ENCODE results near the gene FAXDC2. TPM values are rescaled to one million over a fixed set of nuclear protein-coding genes. Genes with fewer than 3 reads are reported as not detected.
"Not testable (repeated sequence)": the region's sequence is repeated elsewhere in the genome, so short reads cannot be mapped to it uniquely, and the experiment has no call there.

Gene FAXDC2
- polyA plus RNA-seq, 6 donors from 2014 or later, result 0.34 to 3.6 (median 1.3) TPM; not detected in 1

GRCh38 chr5:154857530-154858296 lies 7.3 kb upstream of the FAXDC2 start:
- peaks cover 2 to 3% of the 10 kb centered on the region in 2 donors for H3K36me3 Mint-ChIP-seq
- H3K27me3 Mint-ChIP-seq, result no peaks in the 10 kb centered on the region
- H3K27ac Mint-ChIP-seq, result peak overlapping the region; percentile 97 to 100 (median 99)
- H3K4me1 Mint-ChIP-seq, result peaks cover 40 to 43% (median 41%) of the 10 kb centered on the region in 3 donors
- ATAC-seq (ENCODE audit: low read depth in 2 of 2) (peak; percentile 63), DNase-seq (peak; percentile 89)
- no peaks in the 10 kb centered on the region for H3K9me3 Mint-ChIP-seq
- peak overlapping the region; percentile 93 to 99 (median 98) for H3K4me3 Mint-ChIP-seq

DNA sequence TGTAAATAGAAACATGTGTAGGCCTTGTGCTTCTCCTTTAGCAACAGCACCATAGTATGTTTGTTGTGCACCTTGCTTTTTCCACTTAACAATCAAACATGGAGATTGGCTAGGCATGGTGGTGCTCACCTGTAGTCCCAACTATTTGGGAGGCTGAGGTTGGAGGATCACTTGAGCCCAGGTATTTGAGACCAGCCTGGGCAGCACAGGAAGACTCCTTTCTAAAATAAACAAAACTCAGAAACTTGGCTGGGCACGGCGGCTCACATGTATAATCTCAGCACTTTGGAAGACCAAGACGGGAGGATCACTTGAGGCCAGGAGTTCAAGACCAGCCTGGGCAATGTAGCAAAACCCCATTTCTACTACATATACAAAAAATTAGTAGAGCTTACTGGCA lies 948 bp upstream of the FAXDC2 start:
- H3K4me1 Mint-ChIP-seq, result peaks cover 0 to 10% (median 5%) of the 10 kb centered on the region in 3 donors
- H3K36me3 Mint-ChIP-seq, result no peaks in the 10 kb centered on the region
- ATAC-seq (ENCODE audit: low read depth in 2 of 2) (no peak), DNase-seq (no peak)
- no peak overlapping the region for H3K27ac Mint-ChIP-seq
- H3K27me3 Mint-ChIP-seq, result no peaks in the 10 kb centered on the region
- no peaks in the 10 kb centered on the region for H3K9me3 Mint-ChIP-seq
- peak overlapping the region in 1 of 8 donors; percentile 27 for H3K4me3 Mint-ChIP-seq

- DNase-seq (no peak), ATAC-seq (ENCODE audit: low read depth in 2 of 2) (no peak)
- Mint-ChIP-seq H3K4me1 (peaks cover 0 to 10% (median 5%) of the 10 kb centered on the region in 3 donors), H3K9me3 (no peaks in the 10 kb centered on the region), H3K36me3 (no peaks in the 10 kb centered on the region), H3K27ac (no peak overlapping the region), H3K27me3 (no peaks in the 10 kb centered on the region), H3K4me3 (no peak overlapping the region)
Measured at GRCh38 chr5:154849791-154850201, 607 bp downstream of the FAXDC2 start.

GRCh38 chr5:154849264-154849785 lies 1.1 kb downstream of the FAXDC2 start:
- Mint-ChIP-seq H3K27me3 (no peaks in the 10 kb centered on the region), H3K27ac (no peak overlapping the region), H3K9me3 (no peaks in the 10 kb centered on the region), H3K36me3 (no peaks in the 10 kb centered on the region), H3K4me3 (no peak overlapping the region), H3K4me1 (peaks cover 0 to 10% (median 5%) of the 10 kb centered on the region in 3 donors)
- DNase-seq (no peak), ATAC-seq (ENCODE audit: low read depth in 2 of 2) (no peak)

DNA sequence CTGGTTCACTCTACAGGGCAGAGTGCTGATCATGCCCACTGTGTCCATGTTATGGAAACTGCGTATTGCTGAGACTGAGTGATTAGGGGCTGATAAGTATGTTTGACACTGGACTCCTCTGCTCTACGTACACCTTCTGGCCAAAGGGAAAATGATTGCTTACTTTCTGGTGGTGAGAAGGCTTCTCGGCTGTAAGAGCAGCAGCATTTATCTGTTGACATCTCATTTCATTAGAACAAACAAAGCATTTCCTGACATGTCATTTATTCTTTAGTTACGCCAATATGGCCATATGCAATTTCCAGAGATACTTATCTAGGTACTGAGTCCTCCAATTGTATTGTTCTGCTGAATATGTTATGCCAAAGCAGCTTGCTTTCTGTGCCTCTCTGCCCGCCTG lies 5.6 kb downstream of the FAXDC2 start:
- no peak for ATAC-seq (ENCODE audit: low read depth in 2 of 2)
- DNase-seq, result no peak
- Mint-ChIP-seq H3K36me3 (no peaks in the 10 kb centered on the region), H3K4me1 (no peaks in the 10 kb centered on the region), H3K9me3 (no peaks in the 10 kb centered on the region), H3K27ac (peak overlapping the region in 1 of 6 donors; percentile 3), H3K4me3 (no peak overlapping the region), H3K27me3 (no peaks in the 10 kb centered on the region)

DNA sequence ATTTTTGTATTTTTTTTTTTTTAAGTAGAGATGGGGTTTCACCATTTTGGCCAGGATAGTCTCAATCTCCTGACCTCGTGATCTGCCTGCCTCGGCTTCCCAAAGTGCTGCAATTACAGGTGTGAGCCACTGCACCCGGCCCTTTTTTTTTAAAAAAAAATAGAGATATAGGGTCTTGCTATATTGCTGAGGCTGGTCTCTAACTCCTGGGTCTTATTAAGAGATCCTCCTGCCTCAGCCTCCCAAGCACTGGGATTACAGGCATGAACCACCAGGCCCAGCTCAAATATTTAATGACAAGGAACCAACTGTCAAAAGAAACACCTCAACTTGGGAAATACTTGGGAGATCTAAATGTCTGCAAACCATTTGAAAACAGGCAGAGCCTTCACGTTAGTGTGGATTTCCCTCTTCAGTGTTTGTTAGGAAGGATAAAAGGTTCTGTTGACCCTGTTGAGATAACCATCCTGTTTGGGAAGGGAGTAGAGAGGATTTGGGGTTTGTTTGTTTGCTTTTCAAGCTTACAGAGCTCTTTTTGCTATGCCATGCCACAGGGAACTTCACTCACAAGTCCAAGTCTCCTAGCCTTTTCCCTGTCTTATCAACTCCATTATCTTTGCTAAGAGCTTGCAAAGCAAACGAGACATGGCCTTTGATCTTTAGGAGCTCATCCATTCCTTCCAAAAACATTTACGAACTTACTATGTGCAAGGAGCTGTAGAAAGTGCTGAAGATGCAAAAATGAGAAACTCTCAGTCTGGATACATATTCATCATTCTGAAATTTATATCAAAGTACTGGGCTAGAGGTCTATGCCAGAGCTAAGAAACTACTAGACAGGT lies 7.5 kb downstream of the FAXDC2 start:
- Mint-ChIP-seq H3K9me3 (no peaks in the 10 kb centered on the region), H3K27me3 (no peaks in the 10 kb centered on the region), H3K4me3 (no peak overlapping the region), H3K36me3 (no peaks in the 10 kb centered on the region), H3K4me1 (no peaks in the 10 kb centered on the region), H3K27ac (peak overlapping the region in 1 of 6 donors; percentile 59)
- DNase-seq (no peak), ATAC-seq (ENCODE audit: low read depth in 2 of 2) (no peak)

DNA sequence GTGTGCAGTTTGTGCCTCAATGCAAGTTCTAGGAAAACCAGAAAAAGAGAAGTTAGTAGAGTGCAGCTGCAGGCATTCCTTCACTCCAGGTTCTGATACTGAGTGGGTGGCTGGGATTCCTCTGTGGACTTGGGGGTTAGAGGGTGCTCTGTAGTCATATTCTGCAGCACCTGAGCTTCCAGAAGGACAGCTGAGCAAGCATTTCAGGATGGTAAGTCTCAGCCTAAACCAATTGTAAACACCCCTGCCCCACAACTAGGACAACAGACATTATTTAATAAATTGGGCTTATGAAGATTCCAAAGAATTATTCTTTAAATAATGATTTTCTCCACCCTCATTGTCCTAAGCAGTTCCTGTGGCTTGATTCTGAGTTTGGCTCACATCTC lies 9.1 kb downstream of the FAXDC2 start:
- Mint-ChIP-seq H3K27me3 (no peaks in the 10 kb centered on the region), H3K4me3 (no peak overlapping the region), H3K9me3 (no peaks in the 10 kb centered on the region), H3K27ac (peak overlapping the region in 1 of 6 donors; percentile 29), H3K36me3 (no peaks in the 10 kb centered on the region), H3K4me1 (no peaks in the 10 kb centered on the region)
- ATAC-seq (ENCODE audit: low read depth in 2 of 2) (no peak), DNase-seq (no peak)

DNA sequence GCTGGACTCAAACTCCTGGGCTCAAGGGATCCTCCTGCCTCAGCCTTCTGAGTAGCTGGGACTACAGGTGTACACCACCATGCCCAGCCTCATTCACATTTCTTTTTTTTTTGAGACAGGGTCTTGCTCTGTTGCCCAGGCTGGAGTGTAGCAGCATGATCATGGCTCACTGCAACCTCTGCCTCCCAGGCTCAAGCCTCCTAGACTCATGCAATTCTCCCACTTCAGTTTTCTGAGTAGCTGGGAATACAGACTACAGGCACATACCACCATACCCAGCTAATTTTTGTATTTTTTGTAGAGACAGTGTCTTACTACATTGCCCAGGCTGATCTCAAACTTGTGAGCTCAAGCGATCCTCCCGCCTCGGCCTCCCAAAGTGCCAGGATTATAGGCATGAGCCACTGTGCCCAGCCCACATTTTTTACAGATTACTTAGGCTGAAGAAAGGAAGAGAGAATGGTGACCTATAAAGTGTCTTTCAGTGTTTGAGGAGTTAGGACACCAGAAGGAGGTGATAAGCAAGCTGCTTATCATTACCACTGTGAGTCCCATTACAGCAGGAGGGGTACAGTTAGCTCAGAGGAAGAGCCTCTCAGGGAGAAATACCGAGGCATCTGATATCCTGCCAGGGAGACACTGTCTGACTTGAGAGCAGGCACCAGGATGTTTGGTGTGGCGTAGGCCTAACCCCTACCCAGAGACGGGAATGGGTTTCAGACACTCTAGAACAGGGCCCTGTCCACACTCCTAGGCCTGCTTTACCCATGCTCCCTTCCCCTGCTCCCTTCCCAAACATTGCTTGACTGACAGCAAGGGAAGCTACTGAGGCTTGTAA lies 9.7 kb downstream of the FAXDC2 start:
- no peaks in the 10 kb centered on the region for H3K27me3 Mint-ChIP-seq
- H3K36me3 Mint-ChIP-seq, result no peaks in the 10 kb centered on the region
- H3K9me3 Mint-ChIP-seq, result no peaks in the 10 kb centered on the region
- no peak for ATAC-seq (ENCODE audit: low read depth in 2 of 2)
- H3K27ac Mint-ChIP-seq, result peak overlapping the region in 1 of 6 donors; percentile 1
- DNase-seq, result no peak
- H3K4me1 Mint-ChIP-seq, result no peaks in the 10 kb centered on the region
- H3K4me3 Mint-ChIP-seq, result no peak overlapping the region

DNA sequence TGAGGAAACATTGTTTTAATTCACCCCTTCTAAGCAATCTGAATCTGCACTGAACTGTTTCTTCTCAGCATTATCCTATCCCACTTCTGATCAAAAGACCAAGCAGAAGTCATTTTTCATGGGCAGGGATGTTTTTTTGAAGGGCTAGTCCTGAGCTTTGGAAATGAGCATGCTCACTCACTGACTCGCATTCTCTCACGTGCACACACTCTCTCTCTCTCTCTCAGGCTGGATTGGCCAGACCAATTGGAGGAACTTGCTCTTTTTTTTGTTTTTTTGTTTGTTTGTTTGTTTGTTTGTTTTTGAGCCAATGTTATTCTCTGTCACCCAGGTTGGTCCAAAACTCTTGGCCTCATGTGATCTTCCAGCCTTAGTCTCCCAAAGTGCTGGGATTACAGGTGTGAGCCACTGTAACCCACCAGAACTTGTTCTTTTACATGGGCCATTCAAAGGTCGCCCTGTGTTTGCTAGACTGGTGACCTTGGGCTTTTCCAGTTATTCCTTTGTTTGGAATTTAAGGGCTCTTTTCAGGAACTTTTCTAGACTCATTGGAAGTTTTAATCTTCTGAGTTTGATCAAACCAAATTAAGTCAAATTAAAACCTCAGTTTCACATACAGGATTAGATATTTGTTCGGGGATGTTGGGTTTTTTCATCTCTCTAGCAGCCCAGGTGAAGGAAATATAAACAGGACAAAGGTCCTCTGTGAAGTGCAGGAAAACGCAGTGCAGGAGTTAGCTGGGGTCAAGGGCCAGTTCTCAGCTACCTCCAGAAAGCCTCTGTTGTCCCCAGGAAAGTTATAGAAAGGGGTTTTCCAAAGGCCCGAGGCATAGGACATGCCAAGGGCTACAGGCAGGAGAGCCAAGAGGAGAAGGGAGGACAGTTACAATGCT lies 13.1 kb downstream of the FAXDC2 start:
- peak overlapping the region in 1 of 6 donors; percentile 47 for H3K27ac Mint-ChIP-seq
- DNase-seq (no peak), ATAC-seq (ENCODE audit: low read depth in 2 of 2) (no peak)
- no peaks in the 10 kb centered on the region for H3K9me3 Mint-ChIP-seq
- no peak overlapping the region for H3K4me3 Mint-ChIP-seq
- peaks cover 4 to 6% (median 5%) of the 10 kb centered on the region in 3 donors for H3K4me1 Mint-ChIP-seq
- H3K27me3 Mint-ChIP-seq, result no peaks in the 10 kb centered on the region
- H3K36me3 Mint-ChIP-seq, result no peaks in the 10 kb centered on the region

GRCh38 chr5:154836225-154836624 lies 14.2 kb downstream of the FAXDC2 start:
- no peak for ATAC-seq (ENCODE audit: low read depth in 2 of 2)
- H3K4me1 Mint-ChIP-seq, result peaks cover 4 to 6% (median 5%) of the 10 kb centered on the region in 3 donors
- no peak for DNase-seq
- H3K9me3 Mint-ChIP-seq, result no peaks in the 10 kb centered on the region
- no peaks in the 10 kb centered on the region for H3K36me3 Mint-ChIP-seq
- no peaks in the 10 kb centered on the region for H3K27me3 Mint-ChIP-seq
- no peak overlapping the region for H3K27ac Mint-ChIP-seq
- no peak overlapping the region for H3K4me3 Mint-ChIP-seq

- not testable (repeated sequence) for H3K4me1 Mint-ChIP-seq; H3K9me3 Mint-ChIP-seq; H3K27ac Mint-ChIP-seq; H3K4me3 Mint-ChIP-seq; H3K36me3 Mint-ChIP-seq; H3K27me3 Mint-ChIP-seq; DNase-seq; ATAC-seq (ENCODE audit: low read depth in 2 of 2)
Measured at GRCh38 chr5:154835701-154836052, 14.7 kb downstream of the FAXDC2 start.

GRCh38 chr5:154834053-154834452 lies 16.4 kb downstream of the FAXDC2 start:
- H3K4me1 Mint-ChIP-seq, result peaks cover 6 to 13% (median 8%) of the 10 kb centered on the region in 3 donors
- DNase-seq, result no peak
- H3K27me3 Mint-ChIP-seq, result no peaks in the 10 kb centered on the region
- H3K27ac Mint-ChIP-seq, result no peak overlapping the region
- no peaks in the 10 kb centered on the region for H3K9me3 Mint-ChIP-seq
- H3K36me3 Mint-ChIP-seq, result no peaks in the 10 kb centered on the region
- H3K4me3 Mint-ChIP-seq, result no peak overlapping the region
- ATAC-seq (ENCODE audit: low read depth in 2 of 2), result no peak
